ENCODE measurements around the gene TDP2.

DNA sequence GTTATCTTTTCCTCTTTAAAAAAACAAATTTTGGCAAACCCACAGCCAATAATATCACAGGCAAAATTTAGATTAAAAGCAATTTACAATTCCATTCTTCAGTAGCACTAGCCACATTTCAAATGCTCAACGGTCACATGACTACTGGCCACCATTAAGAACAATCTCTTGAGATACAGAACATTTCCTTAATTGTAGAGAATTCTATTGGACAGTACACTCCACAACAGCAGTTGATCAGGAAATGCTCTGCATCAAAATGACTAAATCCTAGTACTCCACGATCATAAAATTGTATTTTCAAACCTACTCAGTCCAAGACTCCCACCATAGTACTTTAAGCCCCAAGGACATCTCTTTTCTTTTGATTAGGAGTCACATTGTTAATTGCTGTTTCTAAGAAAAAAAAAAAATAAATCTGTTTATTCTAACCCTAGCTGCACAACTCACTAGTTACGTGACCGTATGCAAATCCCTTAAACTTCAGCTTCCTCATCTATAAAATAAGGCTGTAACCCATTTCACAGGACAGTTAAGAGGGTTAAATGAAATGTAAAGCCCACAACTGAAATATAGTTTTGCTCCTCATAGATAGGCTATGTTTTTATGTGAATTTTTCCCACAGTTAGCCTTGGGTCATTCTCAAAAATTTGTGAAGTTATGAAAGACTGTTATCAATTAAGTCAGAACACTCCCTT lies 42.5 kb upstream of the TDP2 start:
- TF ChIP-seq, protein P1, sequence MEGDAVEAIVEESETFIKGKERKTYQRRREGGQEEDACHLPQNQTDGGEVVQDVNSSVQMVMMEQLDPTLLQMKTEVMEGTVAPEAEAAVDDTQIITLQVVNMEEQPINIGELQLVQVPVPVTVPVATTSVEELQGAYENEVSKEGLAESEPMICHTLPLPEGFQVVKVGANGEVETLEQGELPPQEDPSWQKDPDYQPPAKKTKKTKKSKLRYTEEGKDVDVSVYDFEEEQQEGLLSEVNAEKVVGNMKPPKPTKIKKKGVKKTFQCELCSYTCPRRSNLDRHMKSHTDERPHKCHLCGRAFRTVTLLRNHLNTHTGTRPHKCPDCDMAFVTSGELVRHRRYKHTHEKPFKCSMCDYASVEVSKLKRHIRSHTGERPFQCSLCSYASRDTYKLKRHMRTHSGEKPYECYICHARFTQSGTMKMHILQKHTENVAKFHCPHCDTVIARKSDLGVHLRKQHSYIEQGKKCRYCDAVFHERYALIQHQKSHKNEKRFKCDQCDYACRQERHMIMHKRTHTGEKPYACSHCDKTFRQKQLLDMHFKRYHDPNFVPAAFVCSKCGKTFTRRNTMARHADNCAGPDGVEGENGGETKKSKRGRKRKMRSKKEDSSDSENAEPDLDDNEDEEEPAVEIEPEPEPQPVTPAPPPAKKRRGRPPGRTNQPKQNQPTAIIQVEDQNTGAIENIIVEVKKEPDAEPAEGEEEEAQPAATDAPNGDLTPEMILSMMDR (IDR thresholded peaks at IDR 0.05; ENCODE audit: extremely low read depth in 1 of 2, insufficient read depth in 1 of 2, low read depth in 1 of 2, low read length in 2 of 2) = no peak
- TF ChIP-seq EZH2 (IDR thresholded peaks at IDR 0.05; ENCODE audit: borderline replicate concordance, low read depth, low read length, severe bottlenecking) (no peak), POLR2A (IDR thresholded peaks at IDR 0.05; ENCODE audit: low read depth, low read length) (no peak), MYC (IDR thresholded peaks at IDR 0.05; ENCODE audit: low read depth, low read length) (no peak), POLR2AphosphoS5 (IDR thresholded peaks at IDR 0.05; ENCODE audit: insufficient read depth, low read depth, low read length) (no peak)
